Naive thymus-derived CD4-positive, alpha-beta T cell (primary cell): ENCODE results near the gene CDCA5. TPM values are rescaled to one million over a fixed set of nuclear protein-coding genes. Genes with fewer than 3 reads are reported as not detected.
A peak's percentile ranks its signal among the peaks of the same experiment; 100 is the strongest.

Experiments
- ATAC-seq: fragments of 150-1000 bp; cut with Tn5 transposase; 2 replicates; pipeline ENCODE4 v1.10.0; 2021; ENCODE audit warnings: mild to moderate bottlenecking, moderate library complexity
- CTCF ChIA-PET: fragments of 350-600 bp; sonication (Branson Sonifier 250); formaldehyde crosslinking; loops from one replicate; lab custom pipeline; 2021; ENCODE audit warnings: antibody characterized with exemption; lab: Charles Lee
- POLR2A ChIA-PET: fragments of 350-600 bp; sonication (Branson Sonifier 250); formaldehyde crosslinking; loops from one replicate; lab custom pipeline; 2021; ENCODE audit warnings: antibody characterized with exemption, inconsistent platforms; lab: Charles Lee
- DNase-seq, 9 donors: peaks; one replicate each; pipeline versions ENCODE4 v3.0.0 to v3.0.0-alpha.2; 2020 to 2022; ENCODE audit warnings: mixed read lengths in 1 of 9
- H3K27ac ChIP-seq: one replicate; pipeline ENCODE4 v1.7.0; 2013; ENCODE audit warnings: mild to moderate bottlenecking, low read depth, low read length, moderate library complexity
- H3K27me3 ChIP-seq, 2 donors: one replicate each; pipeline ENCODE4 v1.7.0; 2013; ENCODE audit warnings: low read length in 2 of 2, mild to moderate bottlenecking in 2 of 2, moderate library complexity in 2 of 2; ENCODE audit not compliant: control insufficient read depth in 2 of 2, insufficient read depth in 2 of 2
- H3K36me3 ChIP-seq, 3 experiments: 1 replicate in 2 of 3; 2 replicates in 1 of 3; pipeline ENCODE4 v1.7.0; 2013; ENCODE audit warnings: low read length in 3 of 3, mild to moderate bottlenecking in 3 of 3, moderate library complexity in 1 of 3; ENCODE audit not compliant: insufficient read depth in 3 of 3, control insufficient read depth in 2 of 3
- H3K4me1 ChIP-seq, 2 donors: one replicate each; pipeline ENCODE4 v1.7.0; 2013; ENCODE audit warnings: low read length in 2 of 2, mild to moderate bottlenecking in 2 of 2, moderate library complexity in 1 of 2; ENCODE audit not compliant: control insufficient read depth in 2 of 2, insufficient read depth in 2 of 2
- H3K4me3 ChIP-seq: 2 replicates; pipeline ENCODE4 v1.7.0; 2013; ENCODE audit warnings: mild to moderate bottlenecking, low read length
- H3K9me3 ChIP-seq, 3 experiments: 1 replicate in 2 of 3; 2 replicates in 1 of 3; pipeline ENCODE4 v1.7.0; 2013; ENCODE audit warnings: low read length in 3 of 3; ENCODE audit not compliant: control insufficient read depth in 2 of 3
- H3K27ac Mint-ChIP-seq, 9 donors: one replicate each; pipeline ENCODE4 v1.8.0; 2020 to 2022; ENCODE audit warnings: mixed read lengths in 9 of 9, mild to moderate bottlenecking in 8 of 9, moderate library complexity in 5 of 9, inconsistent platforms in 2 of 9
- H3K27me3 Mint-ChIP-seq, 5 donors: one replicate each; pipeline ENCODE4 v1.8.0; 2021 to 2022; ENCODE audit warnings: mixed read lengths in 5 of 5, mild to moderate bottlenecking in 1 of 5
- H3K36me3 Mint-ChIP-seq, 5 donors: one replicate each; pipeline ENCODE4 v1.8.0; 2020 to 2022; ENCODE audit warnings: mixed read lengths in 5 of 5, mild to moderate bottlenecking in 3 of 5, inconsistent platforms in 1 of 5
- H3K4me1 Mint-ChIP-seq, 7 donors: one replicate each; pipeline ENCODE4 v1.8.0; 2020 to 2022; ENCODE audit warnings: mixed read lengths in 7 of 7, mild to moderate bottlenecking in 3 of 7, inconsistent platforms in 1 of 7
- H3K4me3 Mint-ChIP-seq, 10 donors: one replicate each; pipeline ENCODE4 v1.8.0; 2020 to 2022; ENCODE audit warnings: mild to moderate bottlenecking in 10 of 10, mixed read lengths in 10 of 10, moderate library complexity in 6 of 10, inconsistent platforms in 2 of 10
- H3K9me3 Mint-ChIP-seq, 11 donors: one replicate each; pipeline ENCODE4 v1.8.0; 2020 to 2022; ENCODE audit warnings: mixed read lengths in 11 of 11, mild to moderate bottlenecking in 4 of 11, inconsistent platforms in 1 of 11, moderate library complexity in 1 of 11
- intact Hi-C, 2 donors: fragments of 100-400 bp; cut with micrococcal nuclease; formaldehyde crosslinking; loops; one replicate each; pipeline ENCODE4 v1.15.1; 2023
- polyA plus RNA-seq, 2 donors: library from polyadenylated mRNA; unstranded; fragments of 300-500 nt; fragmentation: Illumina TruSeq; gene quantifications; one replicate each; pipeline ENCODE4 v1.2.3, GENCODE V29; 2021
- total RNA-seq, 6 experiments: library from RNA in 5 of 6; stranded (reverse) in 5 of 6; gene quantifications; 1 replicate in 5 of 6; 2 replicates in 1 of 6; pipeline ENCODE4 v1.2.3 and lab custom pipeline; 2021 to 2026

Gene CDCA5
- total and polyA plus RNA-seq, 7 experiments from 2014 or later: 0.31 to 68.1 (median 0.73) TPM

- Histone ChIP-seq H3K27me3 (no peaks in the 10 kb centered on the region), H3K27ac (peak overlapping the region; percentile 88), H3K4me1 (peaks cover 9 to 15% of the 10 kb centered on the region in 2 donors), H3K36me3 (peaks cover 0 to 6% (median 5%) of the 10 kb centered on the region in 3 experiments), H3K4me3 (peak overlapping the region; percentile 92), H3K9me3 (no peaks in the 10 kb centered on the region)
- Mint-ChIP-seq H3K4me3 (peak overlapping the region; percentile 83 to 97 (median 94)), H3K9me3 (no peaks in the 10 kb centered on the region), H3K36me3 (peaks cover 0 to 4% (median 0%) of the 10 kb centered on the region in 5 donors), H3K4me1 (peaks cover 8 to 28% (median 18%) of the 10 kb centered on the region in 7 donors), H3K27ac (peak overlapping the region; percentile 89 to 98 (median 97)), H3K27me3 (no peaks in the 10 kb centered on the region)
- POLR2A ChIA-PET: interaction anchor here (0.9 to 7.3 kb wide), 12 partner anchors 10 to 471 kb away, joined by 3 to 75 read pairs (median 5); partner anchors contain the start of genes FAU, MRPL49, SAC3D1 and SNX15
- no peak for DNase-seq
- intact Hi-C loops: loop anchor here in 1 of 2 donors (5.0 kb wide), 2 partner anchors 178 to 238 kb away; partner anchors contain the start of gene ATG2A
- CTCF ChIA-PET: no interaction called here
- no peak for ATAC-seq
Observed at GRCh38 chr11:65095427-65095826, 11.6 kb upstream of the CDCA5 start.

- Histone ChIP-seq H3K4me3 (no peak overlapping the region), H3K4me1 (peaks cover 1% of the 10 kb centered on the region in 2 donors), H3K9me3 (no peaks in the 10 kb centered on the region), H3K27ac (no peak overlapping the region), H3K27me3 (no peaks in the 10 kb centered on the region), H3K36me3 (peaks cover 0 to 41% (median 6%) of the 10 kb centered on the region in 3 experiments)
- H3K27me3 Mint-ChIP-seq: no peaks in the 10 kb centered on the region
- H3K27ac Mint-ChIP-seq: no peak overlapping the region
- peaks cover 0 to 20% (median 10%) of the 10 kb centered on the region in 5 donors for H3K36me3 Mint-ChIP-seq
- H3K9me3 Mint-ChIP-seq: no peaks in the 10 kb centered on the region
- peaks cover 4 to 7% (median 5%) of the 10 kb centered on the region in 7 donors for H3K4me1 Mint-ChIP-seq
- ATAC-seq: no peak
- DNase-seq: no peak
- POLR2A ChIA-PET: interaction anchor here (1.1 to 1.6 kb wide), 3 partner anchors 13 to 44 kb away, joined by 4 to 5 read pairs (median 4); partner anchors contain the start of gene SYVN1
- no peak overlapping the region for H3K4me3 Mint-ChIP-seq
- intact Hi-C loops: no loop called here
- CTCF ChIA-PET: interaction anchor here (0.8 to 1.3 kb wide), 2 partner anchors 18 to 23 kb away, joined by 3 read pairs; no protein-coding TSS in a partner anchor
Observed at GRCh38 chr11:65090628-65091027, 6.8 kb upstream of the CDCA5 start.

DNA sequence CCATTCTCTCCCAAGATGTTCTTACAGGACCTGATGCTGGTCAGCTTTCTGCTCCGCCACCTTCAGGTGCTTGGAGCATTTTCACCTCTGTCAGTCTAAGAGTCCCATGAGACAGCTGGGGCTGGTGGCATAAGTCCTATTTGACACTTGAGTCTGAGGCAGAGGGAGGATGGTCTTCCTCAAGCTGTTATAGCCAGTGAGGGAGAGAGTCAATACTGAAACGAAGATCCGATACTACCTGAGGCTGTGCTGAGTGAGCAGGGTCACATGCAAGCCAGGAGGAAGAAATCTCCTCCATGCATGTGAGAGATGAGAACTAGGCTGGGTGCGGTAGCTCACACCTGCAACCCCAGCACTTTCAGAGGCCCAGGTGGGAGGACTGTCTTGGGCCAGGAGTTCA, 5.8 kb upstream of the CDCA5 start:
- peaks cover 6 to 9% of the 10 kb centered on the region in 2 donors for H3K4me1 ChIP-seq
- peaks cover 0 to 43% (median 11%) of the 10 kb centered on the region in 3 experiments for H3K36me3 ChIP-seq
- DNase-seq (no peak), ATAC-seq (no peak)
- Mint-ChIP-seq H3K27me3 (no peaks in the 10 kb centered on the region), H3K9me3 (peaks cover 0 to 3% (median 0%) of the 10 kb centered on the region in 11 donors), H3K27ac (no peak overlapping the region), H3K36me3 (peaks cover 0 to 22% (median 12%) of the 10 kb centered on the region in 5 donors), H3K4me1 (peaks cover 7 to 15% (median 12%) of the 10 kb centered on the region in 7 donors), H3K4me3 (no peak overlapping the region)
- CTCF ChIA-PET: interaction anchor here (1.2 to 1.3 kb wide), 2 partner anchors 24 to 29 kb away, joined by 3 to 4 read pairs; no protein-coding TSS in a partner anchor
- intact Hi-C loops: loop anchor here in 1 of 2 donors (10.0 kb wide), 1 partner anchor 245 kb away; the partner anchor contains the start of gene CDC42BPG
- no peak overlapping the region for H3K4me3 ChIP-seq
- no peaks in the 10 kb centered on the region for H3K27me3 ChIP-seq
- POLR2A ChIA-PET: interaction anchor here (0.8 to 1.4 kb wide), 2 partner anchors 14 to 27 kb away, joined by 3 to 4 read pairs; no protein-coding TSS in a partner anchor
- no peaks in the 10 kb centered on the region for H3K9me3 ChIP-seq
- H3K27ac ChIP-seq: no peak overlapping the region

GRCh38 chr11:65087827-65088226, 4.0 kb upstream of the CDCA5 start:
- Mint-ChIP-seq H3K9me3 (peaks cover 0 to 8% (median 0%) of the 10 kb centered on the region in 11 donors), H3K4me1 (peaks cover 20 to 33% (median 25%) of the 10 kb centered on the region in 7 donors), H3K36me3 (peaks cover 0 to 22% (median 17%) of the 10 kb centered on the region in 5 donors), H3K27me3 (peaks cover 0 to 4% (median 0%) of the 10 kb centered on the region in 5 donors), H3K27ac (peak overlapping the region in 1 of 9 donors; percentile 10), H3K4me3 (no peak overlapping the region)
- no peak overlapping the region for H3K27ac ChIP-seq
- H3K9me3 ChIP-seq: no peaks in the 10 kb centered on the region
- POLR2A ChIA-PET: interaction anchor here (3.2 kb wide), 1 partner anchor 34 kb away, joined by 22 read pairs; the partner anchor contains the start of genes FAU and MRPL49
- peaks cover 13 to 14% of the 10 kb centered on the region in 2 donors for H3K4me1 ChIP-seq
- ATAC-seq (no peak), DNase-seq (no peak)
- peaks cover 0 to 43% (median 11%) of the 10 kb centered on the region in 3 experiments for H3K36me3 ChIP-seq
- H3K4me3 ChIP-seq: no peak overlapping the region
- intact Hi-C loops: loop anchor here in 1 of 2 donors (10.0 kb wide), 1 partner anchor 243 kb away; the partner anchor contains the start of gene CDC42BPG
- no peaks in the 10 kb centered on the region for H3K27me3 ChIP-seq
- CTCF ChIA-PET: no interaction called here

DNA sequence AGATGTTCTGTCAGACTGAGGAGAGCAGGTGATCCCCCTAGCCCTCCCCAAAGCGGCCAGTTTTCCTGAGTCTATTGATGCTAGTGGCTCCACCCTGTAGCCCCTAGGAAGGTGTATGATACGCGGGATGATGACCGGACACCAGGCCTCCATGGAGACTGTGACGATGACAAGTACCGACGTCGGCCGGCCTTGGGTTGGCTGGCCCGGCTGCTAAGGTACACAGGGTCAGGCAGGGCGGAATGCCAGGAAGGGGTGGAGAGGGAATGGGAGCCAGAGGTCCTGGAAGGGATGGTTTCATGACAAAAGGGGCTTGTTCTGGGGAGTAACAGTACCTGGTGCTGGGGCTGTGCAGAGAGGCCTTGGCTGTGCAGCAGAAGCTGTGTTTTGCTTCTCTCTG, 3.4 kb upstream of the CDCA5 start:
- POLR2A ChIA-PET: interaction anchor here (0.6 to 3.2 kb wide), 3 partner anchors 34 to 325 kb away, joined by 3 to 22 read pairs (median 12); partner anchors contain the start of genes FAU, MRPL49 and SYVN1
- peaks cover 0 to 8% (median 0%) of the 10 kb centered on the region in 11 donors for H3K9me3 Mint-ChIP-seq
- intact Hi-C loops: loop anchor here in 1 of 2 donors (10.0 kb wide), 1 partner anchor 242 kb away; the partner anchor contains the start of gene CDC42BPG

GRCh38 chr11:65086809-65087208, 3.0 kb upstream of the CDCA5 start:
- ATAC-seq (no peak), DNase-seq (no peak)
- CTCF ChIA-PET: no interaction called here
- H3K4me1 Mint-ChIP-seq: peaks cover 20 to 34% (median 27%) of the 10 kb centered on the region in 7 donors
- Histone ChIP-seq H3K27me3 (no peaks in the 10 kb centered on the region), H3K4me1 (peaks cover 13 to 14% of the 10 kb centered on the region in 2 donors), H3K4me3 (no peak overlapping the region), H3K36me3 (peaks cover 0 to 43% (median 11%) of the 10 kb centered on the region in 3 experiments), H3K27ac (no peak overlapping the region), H3K9me3 (no peaks in the 10 kb centered on the region)
- peaks cover 0 to 4% (median 0%) of the 10 kb centered on the region in 5 donors for H3K27me3 Mint-ChIP-seq
- H3K4me3 Mint-ChIP-seq: peak overlapping the region in 2 of 10 donors; percentile 15 to 42
- intact Hi-C loops: loop anchor here in 1 of 2 donors (10.0 kb wide), 1 partner anchor 242 kb away; the partner anchor contains the start of gene CDC42BPG
- POLR2A ChIA-PET: interaction anchor here (0.6 to 3.2 kb wide), 5 partner anchors 23 to 803 kb away, joined by 3 to 22 read pairs (median 3); partner anchors contain the start of genes FAU, MRPL49 and SYVN1
- peaks cover 0 to 8% (median 0%) of the 10 kb centered on the region in 11 donors for H3K9me3 Mint-ChIP-seq
- H3K27ac Mint-ChIP-seq: peak overlapping the region in 1 of 9 donors; percentile 36
- H3K36me3 Mint-ChIP-seq: peaks cover 0 to 22% (median 17%) of the 10 kb centered on the region in 5 donors

More for the DNA sequence above, 3.4 kb upstream of the CDCA5 start:
- no peaks in the 10 kb centered on the region for H3K9me3 ChIP-seq
- H3K4me3 ChIP-seq: no peak overlapping the region
- ATAC-seq: no peak
- H3K27me3 ChIP-seq: no peaks in the 10 kb centered on the region
- H3K36me3 ChIP-seq: peaks cover 0 to 43% (median 11%) of the 10 kb centered on the region in 3 experiments
- no peak overlapping the region for H3K27ac ChIP-seq
- peaks cover 0 to 4% (median 0%) of the 10 kb centered on the region in 5 donors for H3K27me3 Mint-ChIP-seq
- H3K4me3 Mint-ChIP-seq: peak overlapping the region in 1 of 10 donors; percentile 25
- peaks cover 13 to 14% of the 10 kb centered on the region in 2 donors for H3K4me1 ChIP-seq
- H3K4me1 Mint-ChIP-seq: peaks cover 20 to 34% (median 27%) of the 10 kb centered on the region in 7 donors
- no peak for DNase-seq
- H3K36me3 Mint-ChIP-seq: peaks cover 0 to 22% (median 17%) of the 10 kb centered on the region in 5 donors
- peak overlapping the region in 2 of 9 donors; percentile 10 to 36 for H3K27ac Mint-ChIP-seq
- CTCF ChIA-PET: no interaction called here
